ENCODE measurements around the gene PMEPA1. TPM values are rescaled to one million over a fixed set of nuclear protein-coding genes. Genes with fewer than 3 reads are reported as not detected.

The PMEPA1 gene
- total and polyA plus RNA-seq, 2 donors (not counting 1 experiment from before 2014, with no cell fraction given), result 9.9 to 37.4 TPM

DNA sequence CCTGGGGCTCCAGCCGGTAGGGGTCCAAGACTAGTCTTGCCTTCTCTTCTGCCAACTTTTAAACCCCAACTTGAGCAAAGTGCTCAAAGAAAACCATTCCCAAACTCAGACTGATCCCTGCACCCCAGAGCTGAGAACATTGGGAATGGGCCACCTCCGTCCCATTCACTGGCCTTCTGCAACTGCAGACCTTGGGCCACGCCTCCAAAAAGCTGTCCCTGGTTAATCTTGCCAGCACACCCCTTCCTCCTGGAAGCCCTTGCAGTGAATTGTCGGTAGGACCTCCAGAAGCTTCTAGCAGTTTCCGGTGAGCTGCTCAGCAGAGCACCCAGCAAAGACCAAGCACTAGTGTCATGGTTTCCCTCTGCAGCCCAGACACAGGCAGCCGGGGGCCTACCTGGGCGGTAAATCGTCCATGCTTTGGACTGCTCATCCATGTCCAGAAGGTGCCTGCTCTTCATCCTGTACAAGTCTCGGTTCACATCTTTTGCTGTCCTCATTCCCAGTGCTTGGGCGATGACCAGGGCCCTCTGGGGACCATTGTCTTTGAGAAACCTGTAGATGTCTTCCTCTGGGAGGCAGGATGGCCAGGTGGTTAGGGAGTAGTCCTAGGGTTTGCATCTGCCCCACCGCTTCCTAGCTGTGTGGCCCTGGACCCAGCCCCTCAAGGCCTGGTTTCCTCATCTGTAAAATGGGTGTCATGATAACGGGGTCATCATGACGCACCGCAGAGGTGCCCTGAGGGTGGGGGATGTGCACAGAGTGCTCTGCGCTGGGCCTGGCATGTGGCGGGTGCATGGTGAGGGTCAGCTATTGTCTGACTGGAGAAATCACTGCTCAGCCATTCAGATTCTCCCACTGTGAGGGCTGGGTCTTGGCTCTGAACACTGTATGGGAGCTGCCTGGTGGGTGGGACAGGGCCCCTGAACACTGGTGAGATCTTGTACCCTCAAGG, 95.0 kb downstream of the PMEPA1 start:
- Histone ChIP-seq H3K27me3 (replicated peaks in 1 of 4; ENCODE audit: control extremely low read depth in 1 of 4, control insufficient read depth in 3 of 4, insufficient read depth in 4 of 4, low read length in 3 of 4) (no peaks in the 10 kb centered on the region), H3K9me3 (ENCODE audit: control extremely low read depth in 1 of 3, control insufficient read depth in 2 of 3, insufficient read depth in 1 of 3, low read length in 2 of 3) (no peaks in the 10 kb centered on the region), H3K9ac (ENCODE audit: low read length) (no peak overlapping the region), H3K4me3 (ENCODE audit: control extremely low read depth in 1 of 5, extremely low read depth in 1 of 5, insufficient read depth in 1 of 5, low read depth in 2 of 5, low read length in 4 of 5) (no peak overlapping the region), H3K4me2 (replicated peaks; ENCODE audit: low read depth, low read length, poor library complexity, severe bottlenecking) (no peak overlapping the region), H3K36me3 (replicated peaks in 1 of 2; ENCODE audit: control extremely low read depth in 1 of 2, control insufficient read depth in 1 of 2, extremely low read depth in 1 of 2, insufficient read depth in 2 of 2, low read length in 1 of 2) (peaks cover 0 to 71% of the 10 kb centered on the region in 2 experiments), H3K27ac (ENCODE audit: low read length in 2 of 2) (no peak overlapping the region), H4K20me1 (ENCODE audit: control insufficient read depth, insufficient read depth, low read length, poor library complexity, severe bottlenecking) (peaks cover 20% of the 10 kb centered on the region), H3K4me1 (ENCODE audit: control insufficient read depth in 2 of 2, insufficient read depth in 2 of 2, low read length in 2 of 2) (peaks cover 27 to 36% of the 10 kb centered on the region in 2 donors), H2AFZ (ENCODE audit: insufficient read depth, low read depth, low read length, poor library complexity, severe bottlenecking) (no peak overlapping the region), H3K79me2 (ENCODE audit: control insufficient read depth, insufficient read depth, low read length) (peaks cover 32% of the 10 kb centered on the region)
- no peaks in the 10 kb centered on the region for H3K9me3 Mint-ChIP-seq (ENCODE audit: insufficient read depth)
- WGBS (ENCODE audit: insufficient coverage), result 94% methylated on average over 14 of the region's 16 CpGs
- no peak overlapping the region for H3K27ac Mint-ChIP-seq
- ChIA-PET CTCF (interaction anchor here (0.9 to 11.0 kb wide), 4 partner anchors 9 to 65 kb away, joined by 3 to 131 read pairs (median 3); no protein-coding TSS in a partner anchor), POLR2A (interaction anchor here (1.6 kb wide), 1 partner anchor 13 kb away, joined by 3 read pairs; no protein-coding TSS in a partner anchor)
- H3K4me3 Mint-ChIP-seq, result no peak overlapping the region
- intact Hi-C loops (cut with micrococcal nuclease), result loop anchor here (5.0 to 10.0 kb wide), 2 partner anchors 1280 to 1393 kb away; partner anchors contain the start of gene CTSZ
- H3K27me3 Mint-ChIP-seq, result no peaks in the 10 kb centered on the region
- H3K4me1 Mint-ChIP-seq, result peaks cover 38% of the 10 kb centered on the region
- TF ChIP-seq, protein P1, sequence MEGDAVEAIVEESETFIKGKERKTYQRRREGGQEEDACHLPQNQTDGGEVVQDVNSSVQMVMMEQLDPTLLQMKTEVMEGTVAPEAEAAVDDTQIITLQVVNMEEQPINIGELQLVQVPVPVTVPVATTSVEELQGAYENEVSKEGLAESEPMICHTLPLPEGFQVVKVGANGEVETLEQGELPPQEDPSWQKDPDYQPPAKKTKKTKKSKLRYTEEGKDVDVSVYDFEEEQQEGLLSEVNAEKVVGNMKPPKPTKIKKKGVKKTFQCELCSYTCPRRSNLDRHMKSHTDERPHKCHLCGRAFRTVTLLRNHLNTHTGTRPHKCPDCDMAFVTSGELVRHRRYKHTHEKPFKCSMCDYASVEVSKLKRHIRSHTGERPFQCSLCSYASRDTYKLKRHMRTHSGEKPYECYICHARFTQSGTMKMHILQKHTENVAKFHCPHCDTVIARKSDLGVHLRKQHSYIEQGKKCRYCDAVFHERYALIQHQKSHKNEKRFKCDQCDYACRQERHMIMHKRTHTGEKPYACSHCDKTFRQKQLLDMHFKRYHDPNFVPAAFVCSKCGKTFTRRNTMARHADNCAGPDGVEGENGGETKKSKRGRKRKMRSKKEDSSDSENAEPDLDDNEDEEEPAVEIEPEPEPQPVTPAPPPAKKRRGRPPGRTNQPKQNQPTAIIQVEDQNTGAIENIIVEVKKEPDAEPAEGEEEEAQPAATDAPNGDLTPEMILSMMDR (IDR thresholded peaks at IDR 0.05), result no peak
- TF ChIP-seq EZH2 (IDR thresholded peaks at IDR 0.05; ENCODE audit: borderline replicate concordance, insufficient read depth, low read depth, low read length, poor library complexity, severe bottlenecking), result no peak
- DNase-seq (no peak), ATAC-seq (ENCODE audit: low read depth) (no peak)
